H1 (cell line): ENCODE measurements around the gene RAPGEF1. TPM values are rescaled to one million over a fixed set of nuclear protein-coding genes. Genes with fewer than 3 reads are reported as not detected.

Experiments
- CHD7 ChIP-seq: fragments of 300-600 bp; sonication (generic); IDR thresholded peaks from 2 replicates; pipeline ENCODE4 v1.7.1; 2012; ENCODE audit warnings: low read length, moderate library complexity, mild to moderate bottlenecking, inconsistent platforms; ENCODE audit not compliant: insufficient replicate concordance
- PHF8 ChIP-seq: fragments of 200-600 bp; sonication (generic); conservative IDR thresholded peaks from 2 replicates; pipeline ENCODE4 v1.7.1; 2012; ENCODE audit warnings: low read depth, mild to moderate bottlenecking, inconsistent platforms, low read length, moderate library complexity
- RBBP5 ChIP-seq: IDR thresholded peaks from 2 replicates; pipeline ENCODE4 v1.7.1; 2012; ENCODE audit warnings: low read depth, mild to moderate bottlenecking, inconsistent platforms, low read length, moderate library complexity, borderline replicate concordance
- polyA plus RNA-seq, 7 experiments: library from polyadenylated mRNA; depleted of rRNA in 3 of 7; stranded (reverse) in 5 of 7; unstranded in 2 of 7; fragments of >200 nt in 5 of 7; fragments of 200-250 nt in 2 of 7; gene quantifications; 1 replicate in 5 of 7; 2 replicates in 1 of 7; 4 replicates in 1 of 7; pipeline versions ENCODE4 v1.2.1 to v1.2.3, GENCODE V29; 2011 to 2013; ENCODE audit warnings: missing spikeins in 2 of 7, mixed read lengths in 2 of 7
- total RNA-seq: library from RNA; stranded (reverse); fragmentation: NEBNext Ultra II Directional; extraction: Animal tissue kit (Norgen Biotek cat#: 25700); gene quantifications from 2 replicates; pipeline ENCODE4 v1.2.1, GENCODE V29; 2021

RAPGEF1 gene
- total and polyA plus RNA-seq, 2 of the 8 experiments (the other 6 are each of a cell fraction or from before 2014, with no cell fraction given), result 29.7 to 78.9 TPM

GRCh38 chr9:131663288-131663687, 76.6 kb downstream of the RAPGEF1 start (continued):
- TF ChIP-seq CHD7 (no peak), PHF8 (no peak), RBBP5 (no peak)
